SK-N-SH treated with all-trans-retinoic acid at 6 μM for 48 hours (cell line): ENCODE results near the gene SH3YL1.

Experiments
- ATAC-seq: fragments of 200-7000 bp; cut with Tn5 transposase; 3 replicates; pipeline ENCODE4 v1.9.1; 2020; ENCODE audit warnings: mild to moderate bottlenecking, moderate library complexity
- ARNTL ChIP-seq: fragments of 450-650 bp; formaldehyde crosslinking; IDR thresholded peaks from 2 replicates; pipeline ENCODE4 v1.5.0; 2020; ENCODE audit warnings: low read depth, mild to moderate bottlenecking, moderate library complexity, borderline replicate concordance
- BACH2 ChIP-seq: fragments of 250-450 bp; sonication (Bioruptor Pico); IDR thresholded peaks from 2 replicates; pipeline ENCODE4 v1.9.0; 2021; ENCODE audit warnings: mild to moderate bottlenecking, borderline replicate concordance
- CREB5 ChIP-seq: fragments of 250-450 bp; sonication (Bioruptor Pico); IDR thresholded peaks from 2 replicates; pipeline ENCODE4 v1.5.1; 2020; ENCODE audit warnings: low read depth, mild to moderate bottlenecking, moderate library complexity
- CSDC2 ChIP-seq: fragments of 250-450 bp; sonication (Bioruptor Pico); IDR thresholded peaks from 2 replicates; pipeline ENCODE4 v1.5.0; 2020; ENCODE audit warnings: mild to moderate bottlenecking, moderate library complexity
- CSRNP3 ChIP-seq: fragments of 250-450 bp; sonication (Bioruptor Pico); IDR thresholded peaks from 2 replicates; pipeline ENCODE4 v1.5.1; 2021; ENCODE audit warnings: mild to moderate bottlenecking, moderate library complexity
- ESRRG ChIP-seq: fragments of 250-450 bp; sonication (Bioruptor Pico); IDR thresholded peaks from 2 replicates; pipeline ENCODE4 v1.6.1; 2021; ENCODE audit warnings: mild to moderate bottlenecking
- GLIS3 ChIP-seq: fragments of 250-450 bp; sonication (Bioruptor Pico); IDR thresholded peaks from 2 replicates; pipeline ENCODE4 v1.5.0; 2020; ENCODE audit warnings: mild to moderate bottlenecking, moderate library complexity
- OSR1 ChIP-seq: fragments of 250-450 bp; sonication (Bioruptor Pico); IDR thresholded peaks from 2 replicates; pipeline ENCODE4 v1.8.0; 2022; ENCODE audit warnings: moderate library complexity, mild to moderate bottlenecking, inconsistent platforms
- PATZ1 ChIP-seq: fragments of 250-450 bp; sonication (Bioruptor Pico); IDR thresholded peaks from 2 replicates; pipeline ENCODE4 v1.8.0; 2020; ENCODE audit warnings: mild to moderate bottlenecking, moderate library complexity, borderline replicate concordance
- POU6F1 ChIP-seq: fragments of 250-450 bp; sonication (Bioruptor Pico); IDR thresholded peaks from 2 replicates; pipeline ENCODE4 v1.8.0; 2021; ENCODE audit warnings: low read depth, mild to moderate bottlenecking, moderate library complexity, borderline replicate concordance
- PPARA ChIP-seq: fragments of 250-450 bp; sonication (Bioruptor Pico); IDR thresholded peaks from 2 replicates; pipeline ENCODE4 v1.5.0; 2020; ENCODE audit warnings: mild to moderate bottlenecking, borderline replicate concordance
- TOX ChIP-seq: fragments of 250-450 bp; sonication (Bioruptor Pico); IDR thresholded peaks from 2 replicates; pipeline ENCODE4 v1.8.0; 2021; ENCODE audit warnings: mild to moderate bottlenecking, moderate library complexity, borderline replicate concordance
- TSHZ2 ChIP-seq: fragments of 250-450 bp; sonication (Bioruptor Pico); IDR thresholded peaks from 2 replicates; pipeline ENCODE4 v1.5.0; 2020; ENCODE audit warnings: mild to moderate bottlenecking, moderate library complexity
- ZC3H10 ChIP-seq: fragments of 250-450 bp; sonication (Bioruptor Pico); IDR thresholded peaks from 2 replicates; pipeline ENCODE4 v1.5.1; 2021; ENCODE audit warnings: mild to moderate bottlenecking, moderate library complexity
- ZNF565 ChIP-seq: fragments of 450-650 bp; formaldehyde crosslinking; conservative IDR thresholded peaks from 2 replicates; pipeline ENCODE4 v1.5.0; 2020; ENCODE audit warnings: low read depth, mild to moderate bottlenecking, moderate library complexity
- ZNF70 ChIP-seq: fragments of 450-650 bp; formaldehyde crosslinking; IDR thresholded peaks from 2 replicates; pipeline ENCODE4 v1.5.0; 2020; ENCODE audit warnings: mild to moderate bottlenecking, moderate library complexity

SH3YL1 gene

GRCh38 chr2:271917-272316 is 8.1 kb upstream of the SH3YL1 start (continued):
- TF ChIP-seq POU6F1 (no peak), TOX (CRISPR knock-in tag) (no peak), BACH2 (CRISPR knock-in tag) (no peak), OSR1 (CRISPR knock-in tag) (no peak), PPARA (CRISPR knock-in tag) (no peak), GLIS3 (CRISPR knock-in tag) (no peak)

GRCh38 chr2:270861-271260 is 7.0 kb upstream of the SH3YL1 start:
- no peak for TF ChIP-seq TSHZ2 (CRISPR knock-in tag)
- no peak for TF ChIP-seq OSR1 (CRISPR knock-in tag)
- no peak for TF ChIP-seq ESRRG (CRISPR knock-in tag)
- TF ChIP-seq ZNF70 (CRISPR knock-in tag) = no peak
- TF ChIP-seq BACH2 (CRISPR knock-in tag) = no peak
- no peak for ATAC-seq

- ATAC-seq = no peak
Observed at GRCh38 chr2:269356-270030, 5.7 kb upstream of the SH3YL1 start.

More at GRCh38 chr2:269356-270030, 5.7 kb upstream of the SH3YL1 start:
- no peak for TF ChIP-seq PATZ1 (CRISPR knock-in tag)
- no peak for TF ChIP-seq ZNF70 (CRISPR knock-in tag)
- no peak for TF ChIP-seq TSHZ2 (CRISPR knock-in tag)
- TF ChIP-seq ARNTL (CRISPR knock-in tag) = no peak
- TF ChIP-seq CREB5 (CRISPR knock-in tag) = no peak
- no peak for TF ChIP-seq CSDC2 (CRISPR knock-in tag)
- TF ChIP-seq TOX (CRISPR knock-in tag) = no peak
- TF ChIP-seq ZC3H10 (CRISPR knock-in tag) = no peak
- no peak for TF ChIP-seq ZNF565
- no peak for TF ChIP-seq CSRNP3 (CRISPR knock-in tag)
